WTC11 (cell line): ENCODE measurements around the gene RPS6KA4. TPM values are rescaled to one million over a fixed set of nuclear protein-coding genes. Genes with fewer than 3 reads are reported as not detected.

ENCODE experiments used
- ATAC-seq: fragments of 200-7000 bp; cut with Tn5 transposase; 2 replicates; pipeline ENCODE4 v1.10.0; 2021; ENCODE audit warnings: mild to moderate bottlenecking, moderate library complexity
- CTCF ChIA-PET: fragments of 300-600 bp; sonication (Branson Sonifier 250); formaldehyde crosslinking; loops from one replicate; lab custom pipeline; 2021; ENCODE audit warnings: antibody characterized with exemption; lab: Charles Lee
- POLR2A ChIA-PET: fragments of 350-600 bp; sonication (Branson Sonifier 250); formaldehyde crosslinking; loops from one replicate; lab custom pipeline; 2021; ENCODE audit warnings: antibody characterized with exemption; lab: Charles Lee
- DNase-seq: peaks from one replicate; pipeline ENCODE4 v3.0.0; 2021; ENCODE audit warnings: low spot score
- H3K27ac Mint-ChIP-seq: 2 replicates; pipeline ENCODE4 v1.8.0; 2021; ENCODE audit warnings: mixed read lengths
- H3K27me3 Mint-ChIP-seq: 2 replicates; pipeline ENCODE4 v1.8.0; 2021; ENCODE audit warnings: low read depth, mild to moderate bottlenecking, moderate library complexity, mixed read lengths
- H3K36me3 Mint-ChIP-seq: 2 replicates; pipeline ENCODE4 v1.8.0; 2021; ENCODE audit warnings: mixed read lengths
- H3K4me1 Mint-ChIP-seq: 2 replicates; pipeline ENCODE4 v1.8.0; 2022; ENCODE audit warnings: mixed read lengths
- H3K4me3 Mint-ChIP-seq: 2 replicates; pipeline ENCODE4 v1.8.0; 2021; ENCODE audit warnings: mild to moderate bottlenecking, moderate library complexity, mixed read lengths
- H3K9me3 Mint-ChIP-seq: 2 replicates; pipeline ENCODE4 v1.8.0; 2021; ENCODE audit warnings: mixed read lengths
- AR ChIP-seq: fragments of 250-450 bp; sonication (Bioruptor Pico); IDR thresholded peaks from 2 replicates; pipeline ENCODE4 v1.9.0; 2021; ENCODE audit warnings: mild to moderate bottlenecking
- CTCF ChIP-seq: fragments of 200-600 bp; IDR thresholded peaks from 2 replicates; pipeline ENCODE4 v1.8.0; 2022; ENCODE audit warnings: antibody characterized with exemption
- ESRRA ChIP-seq: sonication (generic); formaldehyde crosslinking; IDR thresholded peaks from 2 replicates; pipeline ENCODE4 v1.8.1; 2022; ENCODE audit warnings: mild to moderate bottlenecking, missing genetic modification reagents, borderline replicate concordance
- FOXP4 ChIP-seq: sonication (generic); formaldehyde crosslinking; IDR thresholded peaks from 2 replicates; pipeline ENCODE4 v1.8.0; 2022; ENCODE audit warnings: mild to moderate bottlenecking, missing genetic modification reagents
- HMGA2 ChIP-seq: fragments of 250-450 bp; sonication (Bioruptor Pico); IDR thresholded peaks from 2 replicates; pipeline ENCODE4 v1.4.0; 2021; ENCODE audit warnings: mild to moderate bottlenecking, moderate library complexity
- JUN ChIP-seq: sonication (generic); formaldehyde crosslinking; IDR thresholded peaks from 2 replicates; pipeline ENCODE4 v1.8.0; 2023; ENCODE audit warnings: mild to moderate bottlenecking, missing genetic modification reagents
- NR2C2 ChIP-seq: sonication (generic); formaldehyde crosslinking; IDR thresholded peaks from 2 replicates; pipeline ENCODE4 v1.8.0; 2022; ENCODE audit warnings: mild to moderate bottlenecking, missing genetic modification reagents
- NR3C1 ChIP-seq: sonication (generic); formaldehyde crosslinking; conservative IDR thresholded peaks from 2 replicates; pipeline ENCODE4 v1.8.1; 2023; ENCODE audit warnings: low read depth, mild to moderate bottlenecking, missing genetic modification reagents
- PRRX2 ChIP-seq: fragments of 250-450 bp; sonication (Bioruptor Pico); IDR thresholded peaks from 2 replicates; pipeline ENCODE4 v1.8.0; 2021; ENCODE audit warnings: mild to moderate bottlenecking
- RELA ChIP-seq: sonication (generic); formaldehyde crosslinking; IDR thresholded peaks from 2 replicates; pipeline ENCODE4 v1.8.1; 2022; ENCODE audit warnings: missing genetic modification reagents, mild to moderate bottlenecking, borderline replicate concordance
- SMAD3 ChIP-seq: sonication (generic); formaldehyde crosslinking; IDR thresholded peaks from 2 replicates; pipeline ENCODE4 v1.8.0; 2022; ENCODE audit warnings: missing genetic modification reagents, mild to moderate bottlenecking, borderline replicate concordance
- STAT6 ChIP-seq: sonication (generic); formaldehyde crosslinking; conservative IDR thresholded peaks from 2 replicates; pipeline ENCODE4 v1.8.1; 2023; ENCODE audit warnings: mild to moderate bottlenecking, low read depth, missing genetic modification reagents, moderate library complexity
- ZNF416 ChIP-seq: fragments of 250-450 bp; sonication (Bioruptor Pico); IDR thresholded peaks from 2 replicates; pipeline ENCODE4 v1.9.0; 2021; ENCODE audit warnings: mild to moderate bottlenecking, inconsistent platforms
- total RNA-seq: library from RNA; stranded (reverse); gene quantifications from 3 replicates; pipeline ENCODE4 v1.2.3, GENCODE V29; 2021
- TF ChIP-seq, protein P1 (sequence below): sonication (generic); formaldehyde crosslinking; IDR thresholded peaks from 2 replicates; pipeline ENCODE4 v1.8.0; 2023; ENCODE audit warnings: missing genetic modification reagents
- TF ChIP-seq, protein P2 (sequence below): sonication (generic); formaldehyde crosslinking; IDR thresholded peaks from 2 replicates; pipeline ENCODE4 v1.8.0; 2022; ENCODE audit warnings: mild to moderate bottlenecking, missing genetic modification reagents
- TF ChIP-seq, protein P3 (sequence below): sonication (generic); formaldehyde crosslinking; IDR thresholded peaks from 2 replicates; pipeline ENCODE4 v1.8.1; 2022; ENCODE audit warnings: low read depth, mild to moderate bottlenecking, moderate library complexity, missing genetic modification reagents, borderline replicate concordance
- TF ChIP-seq, protein P4 (sequence below): sonication (generic); formaldehyde crosslinking; IDR thresholded peaks from 2 replicates; pipeline ENCODE4 v1.8.1; 2023; ENCODE audit warnings: mild to moderate bottlenecking, missing genetic modification reagents, borderline replicate concordance

RPS6KA4 gene
- total RNA-seq, 1 experiment from 2014 or later = 16.8 TPM

DNA sequence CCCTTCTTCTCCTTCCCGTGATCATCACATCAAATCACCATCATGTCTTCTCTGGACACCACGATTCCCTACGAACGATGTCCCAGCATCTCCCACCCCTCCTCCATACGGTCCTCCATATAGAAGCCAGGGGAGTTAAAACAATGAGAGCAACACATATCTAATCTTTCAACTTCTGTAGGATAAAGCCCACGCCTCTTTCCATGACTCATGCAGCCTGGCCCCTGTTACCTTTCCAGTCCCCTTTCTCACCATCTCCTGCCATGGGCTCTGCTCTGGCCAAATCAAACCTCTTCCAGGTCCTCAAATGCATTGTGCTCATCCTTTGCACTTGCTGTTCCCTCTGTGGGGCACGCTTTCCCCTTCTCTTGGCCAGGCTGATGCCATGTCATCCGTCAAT, 23.6 kb downstream of the RPS6KA4 start (continued):
- TF ChIP-seq, protein P1, sequence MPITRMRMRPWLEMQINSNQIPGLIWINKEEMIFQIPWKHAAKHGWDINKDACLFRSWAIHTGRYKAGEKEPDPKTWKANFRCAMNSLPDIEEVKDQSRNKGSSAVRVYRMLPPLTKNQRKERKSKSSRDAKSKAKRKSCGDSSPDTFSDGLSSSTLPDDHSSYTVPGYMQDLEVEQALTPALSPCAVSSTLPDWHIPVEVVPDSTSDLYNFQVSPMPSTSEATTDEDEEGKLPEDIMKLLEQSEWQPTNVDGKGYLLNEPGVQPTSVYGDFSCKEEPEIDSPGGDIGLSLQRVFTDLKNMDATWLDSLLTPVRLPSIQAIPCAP (CRISPR knock-in tag) = no peak
- TF ChIP-seq, protein P2, sequence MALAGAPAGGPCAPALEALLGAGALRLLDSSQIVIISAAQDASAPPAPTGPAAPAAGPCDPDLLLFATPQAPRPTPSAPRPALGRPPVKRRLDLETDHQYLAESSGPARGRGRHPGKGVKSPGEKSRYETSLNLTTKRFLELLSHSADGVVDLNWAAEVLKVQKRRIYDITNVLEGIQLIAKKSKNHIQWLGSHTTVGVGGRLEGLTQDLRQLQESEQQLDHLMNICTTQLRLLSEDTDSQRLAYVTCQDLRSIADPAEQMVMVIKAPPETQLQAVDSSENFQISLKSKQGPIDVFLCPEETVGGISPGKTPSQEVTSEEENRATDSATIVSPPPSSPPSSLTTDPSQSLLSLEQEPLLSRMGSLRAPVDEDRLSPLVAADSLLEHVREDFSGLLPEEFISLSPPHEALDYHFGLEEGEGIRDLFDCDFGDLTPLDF = no peak
- TF ChIP-seq ZNF416 (CRISPR knock-in tag) = no peak

GRCh38 chr11:64383580-64383979, 24.6 kb downstream of the RPS6KA4 start:
- Mint-ChIP-seq H3K36me3 (no peaks in the 10 kb centered on the region), H3K4me1 (peaks cover 3% of the 10 kb centered on the region), H3K9me3 (no peaks in the 10 kb centered on the region), H3K27me3 (peaks cover 18% of the 10 kb centered on the region), H3K4me3 (no peak overlapping the region), H3K27ac (no peak overlapping the region)
- ATAC-seq = no peak
- ChIA-PET CTCF (interaction anchor here (1.6 to 4.2 kb wide), 3 partner anchors 27 to 65 kb away, joined by 7 to 24 read pairs (median 16); no protein-coding TSS in a partner anchor), POLR2A (no interaction called here)
- DNase-seq = no peak
- no peak for TF ChIP-seq SMAD3 (CRISPR knock-in tag)
- no peak for TF ChIP-seq AR (CRISPR knock-in tag)
- TF ChIP-seq, protein P3, sequence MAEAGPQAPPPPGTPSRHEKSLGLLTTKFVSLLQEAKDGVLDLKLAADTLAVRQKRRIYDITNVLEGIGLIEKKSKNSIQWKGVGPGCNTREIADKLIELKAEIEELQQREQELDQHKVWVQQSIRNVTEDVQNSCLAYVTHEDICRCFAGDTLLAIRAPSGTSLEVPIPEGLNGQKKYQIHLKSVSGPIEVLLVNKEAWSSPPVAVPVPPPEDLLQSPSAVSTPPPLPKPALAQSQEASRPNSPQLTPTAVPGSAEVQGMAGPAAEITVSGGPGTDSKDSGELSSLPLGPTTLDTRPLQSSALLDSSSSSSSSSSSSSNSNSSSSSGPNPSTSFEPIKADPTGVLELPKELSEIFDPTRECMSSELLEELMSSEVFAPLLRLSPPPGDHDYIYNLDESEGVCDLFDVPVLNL (CRISPR knock-in tag) = no peak
- TF ChIP-seq NR3C1 = no peak
- no peak for TF ChIP-seq HMGA2
- TF ChIP-seq FOXP4 (CRISPR knock-in tag) = no peak
- no peak for TF ChIP-seq PRRX2 (CRISPR knock-in tag)
- TF ChIP-seq CTCF = no peak
- TF ChIP-seq RELA (CRISPR knock-in tag) = no peak
- TF ChIP-seq NR2C2 (CRISPR knock-in tag) = no peak
- TF ChIP-seq, protein P4, sequence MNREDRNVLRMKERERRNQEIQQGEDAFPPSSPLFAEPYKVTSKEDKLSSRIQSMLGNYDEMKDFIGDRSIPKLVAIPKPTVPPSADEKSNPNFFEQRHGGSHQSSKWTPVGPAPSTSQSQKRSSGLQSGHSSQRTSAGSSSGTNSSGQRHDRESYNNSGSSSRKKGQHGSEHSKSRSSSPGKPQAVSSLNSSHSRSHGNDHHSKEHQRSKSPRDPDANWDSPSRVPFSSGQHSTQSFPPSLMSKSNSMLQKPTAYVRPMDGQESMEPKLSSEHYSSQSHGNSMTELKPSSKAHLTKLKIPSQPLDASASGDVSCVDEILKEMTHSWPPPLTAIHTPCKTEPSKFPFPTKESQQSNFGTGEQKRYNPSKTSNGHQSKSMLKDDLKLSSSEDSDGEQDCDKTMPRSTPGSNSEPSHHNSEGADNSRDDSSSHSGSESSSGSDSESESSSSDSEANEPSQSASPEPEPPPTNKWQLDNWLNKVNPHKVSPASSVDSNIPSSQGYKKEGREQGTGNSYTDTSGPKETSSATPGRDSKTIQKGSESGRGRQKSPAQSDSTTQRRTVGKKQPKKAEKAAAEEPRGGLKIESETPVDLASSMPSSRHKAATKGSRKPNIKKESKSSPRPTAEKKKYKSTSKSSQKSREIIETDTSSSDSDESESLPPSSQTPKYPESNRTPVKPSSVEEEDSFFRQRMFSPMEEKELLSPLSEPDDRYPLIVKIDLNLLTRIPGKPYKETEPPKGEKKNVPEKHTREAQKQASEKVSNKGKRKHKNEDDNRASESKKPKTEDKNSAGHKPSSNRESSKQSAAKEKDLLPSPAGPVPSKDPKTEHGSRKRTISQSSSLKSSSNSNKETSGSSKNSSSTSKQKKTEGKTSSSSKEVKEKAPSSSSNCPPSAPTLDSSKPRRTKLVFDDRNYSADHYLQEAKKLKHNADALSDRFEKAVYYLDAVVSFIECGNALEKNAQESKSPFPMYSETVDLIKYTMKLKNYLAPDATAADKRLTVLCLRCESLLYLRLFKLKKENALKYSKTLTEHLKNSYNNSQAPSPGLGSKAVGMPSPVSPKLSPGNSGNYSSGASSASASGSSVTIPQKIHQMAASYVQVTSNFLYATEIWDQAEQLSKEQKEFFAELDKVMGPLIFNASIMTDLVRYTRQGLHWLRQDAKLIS = no peak
- TF ChIP-seq, protein P1 (CRISPR knock-in tag) = no peak
- no peak for TF ChIP-seq ESRRA (CRISPR knock-in tag)
- no peak for TF ChIP-seq STAT6
- no peak for TF ChIP-seq JUN
